ENCODE results near the gene ABLIM2. TPM values are rescaled to one million over a fixed set of nuclear protein-coding genes. Genes with fewer than 3 reads are reported as not detected.

Gene ABLIM2
- total RNA-seq, 1 experiment from 2014 or later, result 2.7 TPM

- intact Hi-C loops (cut with micrococcal nuclease; ENCODE audit: unreplicated experiment), result no loop called here
- Histone ChIP-seq H3K36me3 (ENCODE audit: insufficient read depth, low read length, poor library complexity, severe bottlenecking) (no peaks in the 10 kb centered on the region), H3K4me3 (ENCODE audit: low read depth, low read length, poor library complexity, severe bottlenecking) (no peak overlapping the region), H3K4me1 (ENCODE audit: insufficient read depth, low read length, poor library complexity, severe bottlenecking) (peaks cover 2% of the 10 kb centered on the region), H3K9me3 (ENCODE audit: low read depth, low read length, poor library complexity, severe bottlenecking) (no peaks in the 10 kb centered on the region), H3K27me3 (replicated peaks; ENCODE audit: insufficient read depth, low read depth, low read length, poor library complexity) (no peaks in the 10 kb centered on the region), H3K27ac (ENCODE audit: low read depth, low read length, poor library complexity, severe bottlenecking) (no peak overlapping the region)
- ChIA-PET CTCF (interaction anchor here (1.2 kb wide), 1 partner anchor 121 kb away, joined by 6 read pairs; no protein-coding TSS in a partner anchor), POLR2A (ENCODE audit: low non-redundant PET) (no interaction called here)
- TF ChIP-seq EZH2 (IDR thresholded peaks at IDR 0.05; ENCODE audit: borderline replicate concordance, low read depth, low read length, poor library complexity, severe bottlenecking) (no peak), CTCF (conservative IDR thresholded peaks at IDR 0.05; ENCODE audit: low read depth, low read length) (no peak)
- no TSS peak for BruUV-seq (replicated peaks)
- DNase-seq (ENCODE audit: low spot score), result no peak
These were observed 234.0 kb downstream of the ABLIM2 start for GRCh38 chr4:7924570-7924969.

- no peaks in the 10 kb centered on the region for H3K4me1 ChIP-seq (ENCODE audit: insufficient read depth, low read length, poor library complexity, severe bottlenecking)
- ChIA-PET CTCF (interaction anchor here (1.2 kb wide), 1 partner anchor 120 kb away, joined by 6 read pairs; no protein-coding TSS in a partner anchor), POLR2A (ENCODE audit: low non-redundant PET) (no interaction called here)
- TF ChIP-seq CTCF (conservative IDR thresholded peaks at IDR 0.05; ENCODE audit: low read depth, low read length) (no peak), EZH2 (IDR thresholded peaks at IDR 0.05; ENCODE audit: borderline replicate concordance, low read depth, low read length, poor library complexity, severe bottlenecking) (no peak)
- no peaks in the 10 kb centered on the region for H3K27me3 ChIP-seq (replicated peaks; ENCODE audit: insufficient read depth, low read depth, low read length, poor library complexity)
- H3K36me3 ChIP-seq (ENCODE audit: insufficient read depth, low read length, poor library complexity, severe bottlenecking), result no peaks in the 10 kb centered on the region
- no peak overlapping the region for H3K27ac ChIP-seq (ENCODE audit: low read depth, low read length, poor library complexity, severe bottlenecking)
- H3K9me3 ChIP-seq (ENCODE audit: low read depth, low read length, poor library complexity, severe bottlenecking), result no peaks in the 10 kb centered on the region
- DNase-seq (ENCODE audit: low spot score), result no peak
- no TSS peak for BruUV-seq (replicated peaks)
- intact Hi-C loops (cut with micrococcal nuclease; ENCODE audit: unreplicated experiment), result no loop called here
- no peak overlapping the region for H3K4me3 ChIP-seq (ENCODE audit: low read depth, low read length, poor library complexity, severe bottlenecking)
These were observed 234.4 kb downstream of the ABLIM2 start for GRCh38 chr4:7924163-7924562.

GRCh38 chr4:7922466-7922865 is 236.1 kb downstream of the ABLIM2 start:
- no peaks in the 10 kb centered on the region for H3K9me3 ChIP-seq (ENCODE audit: low read depth, low read length, poor library complexity, severe bottlenecking)
- no peak for TF ChIP-seq EZH2 (IDR thresholded peaks at IDR 0.05; ENCODE audit: borderline replicate concordance, low read depth, low read length, poor library complexity, severe bottlenecking)
- TF ChIP-seq CTCF (conservative IDR thresholded peaks at IDR 0.05; ENCODE audit: low read depth, low read length), result no peak
- BruUV-seq (replicated peaks), result no TSS peak
- ChIA-PET POLR2A (ENCODE audit: low non-redundant PET) (interaction anchor here (0.7 kb wide), 1 partner anchor 1205 kb away, joined by 4 read pairs; no protein-coding TSS in a partner anchor), CTCF (no interaction called here)
- no peak overlapping the region for H3K4me3 ChIP-seq (ENCODE audit: low read depth, low read length, poor library complexity, severe bottlenecking)
- no peaks in the 10 kb centered on the region for H3K4me1 ChIP-seq (ENCODE audit: insufficient read depth, low read length, poor library complexity, severe bottlenecking)
- intact Hi-C loops (cut with micrococcal nuclease; ENCODE audit: unreplicated experiment), result no loop called here
- H3K27ac ChIP-seq (ENCODE audit: low read depth, low read length, poor library complexity, severe bottlenecking), result no peak overlapping the region
- H3K27me3 ChIP-seq (replicated peaks; ENCODE audit: insufficient read depth, low read depth, low read length, poor library complexity), result no peaks in the 10 kb centered on the region
- H3K36me3 ChIP-seq (ENCODE audit: insufficient read depth, low read length, poor library complexity, severe bottlenecking), result no peaks in the 10 kb centered on the region
- no peak for DNase-seq (ENCODE audit: low spot score)
